ENCODE data around the gene RFPL4AL1.

DNA sequence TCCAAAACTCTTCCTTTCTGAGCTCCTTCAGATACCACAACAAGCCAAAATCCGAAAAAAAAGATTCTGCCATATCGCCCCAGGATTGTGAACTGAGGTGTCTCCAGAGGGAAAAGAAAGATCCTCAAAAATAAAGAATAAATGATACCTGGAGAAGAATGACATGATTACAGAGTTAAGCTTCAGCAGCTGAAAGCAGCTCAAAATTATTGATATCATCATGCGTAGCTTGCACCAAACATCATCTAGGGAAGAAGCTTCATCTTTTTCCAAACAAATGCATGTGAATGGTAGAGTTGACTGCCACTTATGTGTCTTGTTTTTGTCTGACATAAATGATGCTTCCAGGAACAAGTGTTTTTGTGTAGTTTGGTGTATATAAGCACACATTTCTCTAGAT, 30.6 kb upstream of the RFPL4AL1 start, which contains the start of gene NLRP9:
- TF ChIP-seq, protein P1, sequence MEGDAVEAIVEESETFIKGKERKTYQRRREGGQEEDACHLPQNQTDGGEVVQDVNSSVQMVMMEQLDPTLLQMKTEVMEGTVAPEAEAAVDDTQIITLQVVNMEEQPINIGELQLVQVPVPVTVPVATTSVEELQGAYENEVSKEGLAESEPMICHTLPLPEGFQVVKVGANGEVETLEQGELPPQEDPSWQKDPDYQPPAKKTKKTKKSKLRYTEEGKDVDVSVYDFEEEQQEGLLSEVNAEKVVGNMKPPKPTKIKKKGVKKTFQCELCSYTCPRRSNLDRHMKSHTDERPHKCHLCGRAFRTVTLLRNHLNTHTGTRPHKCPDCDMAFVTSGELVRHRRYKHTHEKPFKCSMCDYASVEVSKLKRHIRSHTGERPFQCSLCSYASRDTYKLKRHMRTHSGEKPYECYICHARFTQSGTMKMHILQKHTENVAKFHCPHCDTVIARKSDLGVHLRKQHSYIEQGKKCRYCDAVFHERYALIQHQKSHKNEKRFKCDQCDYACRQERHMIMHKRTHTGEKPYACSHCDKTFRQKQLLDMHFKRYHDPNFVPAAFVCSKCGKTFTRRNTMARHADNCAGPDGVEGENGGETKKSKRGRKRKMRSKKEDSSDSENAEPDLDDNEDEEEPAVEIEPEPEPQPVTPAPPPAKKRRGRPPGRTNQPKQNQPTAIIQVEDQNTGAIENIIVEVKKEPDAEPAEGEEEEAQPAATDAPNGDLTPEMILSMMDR (IDR thresholded peaks at IDR 0.05) = no peak
- no peak for TF ChIP-seq POLR2A (IDR thresholded peaks at IDR 0.05)
